ENCODE results near the gene CRKL.
A peak's percentile ranks its signal among the peaks of the same experiment; 100 is the strongest.
"Not testable (repeated sequence)": the region's sequence is repeated elsewhere in the genome, so short reads cannot be mapped to it uniquely, and the experiment has no call there.

Gene CRKL

DNA sequence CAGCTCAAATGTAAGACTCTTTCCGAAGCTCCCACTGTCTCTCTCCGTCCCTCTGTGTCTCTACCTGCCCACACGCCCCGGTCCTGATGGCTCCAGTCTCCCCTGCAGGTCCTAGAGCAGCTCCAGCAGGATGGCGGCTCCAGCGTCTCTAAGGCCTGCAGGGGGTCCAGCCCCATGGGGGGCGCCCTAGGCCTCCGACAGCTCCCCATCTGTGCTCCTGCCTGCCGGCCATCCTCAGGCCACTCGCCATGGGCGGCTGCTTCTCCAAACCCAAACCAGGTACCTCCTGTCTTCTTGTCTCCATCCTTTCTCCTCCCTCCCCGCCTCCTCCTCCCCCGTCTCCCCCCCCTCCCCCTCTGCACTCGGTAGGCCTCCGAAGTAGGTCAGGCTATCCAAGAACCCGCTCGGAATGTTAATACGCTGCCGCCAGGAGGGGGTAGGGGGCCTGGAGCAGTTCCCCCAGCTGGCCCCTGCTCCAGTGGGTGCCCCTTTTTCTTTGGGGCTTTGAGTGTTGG, 50.5 kb downstream of the CRKL start:
- DNase-seq: no peak

DNA sequence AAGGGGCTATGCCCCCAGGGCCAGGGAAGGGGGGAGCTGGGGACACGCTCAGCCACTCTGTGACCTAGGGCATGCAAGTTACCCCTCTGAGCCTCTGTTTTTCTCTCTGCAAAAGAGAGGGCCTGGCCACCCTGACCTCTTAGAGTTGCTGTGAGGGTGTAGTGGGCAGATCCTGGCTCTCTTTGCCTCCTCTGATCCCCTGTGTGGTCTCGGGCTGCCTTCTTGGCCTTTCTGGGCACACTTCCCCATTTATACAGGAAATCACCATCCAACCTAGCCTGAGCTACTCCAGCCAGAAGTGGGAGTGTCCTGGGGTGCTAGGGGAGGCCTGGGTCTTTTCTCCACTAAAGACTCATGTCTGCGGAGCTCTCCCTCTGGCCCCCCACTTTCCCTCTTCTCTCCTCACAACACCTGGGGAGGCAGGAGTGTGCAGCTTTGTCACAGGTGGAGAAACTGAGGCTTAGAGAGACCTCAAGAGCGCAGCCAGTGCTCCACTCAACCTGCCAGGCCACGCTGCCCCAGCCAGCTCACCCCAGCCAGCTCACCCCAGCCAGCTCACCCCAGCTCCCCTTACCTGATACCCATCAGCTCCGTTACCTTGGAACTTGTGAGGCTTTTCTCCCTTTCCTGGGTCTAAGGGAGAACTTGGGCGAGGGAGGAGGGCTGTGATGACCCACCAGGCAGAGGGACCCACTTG, 51.2 kb downstream of the CRKL start:
- DNase-seq: no peak

DNA sequence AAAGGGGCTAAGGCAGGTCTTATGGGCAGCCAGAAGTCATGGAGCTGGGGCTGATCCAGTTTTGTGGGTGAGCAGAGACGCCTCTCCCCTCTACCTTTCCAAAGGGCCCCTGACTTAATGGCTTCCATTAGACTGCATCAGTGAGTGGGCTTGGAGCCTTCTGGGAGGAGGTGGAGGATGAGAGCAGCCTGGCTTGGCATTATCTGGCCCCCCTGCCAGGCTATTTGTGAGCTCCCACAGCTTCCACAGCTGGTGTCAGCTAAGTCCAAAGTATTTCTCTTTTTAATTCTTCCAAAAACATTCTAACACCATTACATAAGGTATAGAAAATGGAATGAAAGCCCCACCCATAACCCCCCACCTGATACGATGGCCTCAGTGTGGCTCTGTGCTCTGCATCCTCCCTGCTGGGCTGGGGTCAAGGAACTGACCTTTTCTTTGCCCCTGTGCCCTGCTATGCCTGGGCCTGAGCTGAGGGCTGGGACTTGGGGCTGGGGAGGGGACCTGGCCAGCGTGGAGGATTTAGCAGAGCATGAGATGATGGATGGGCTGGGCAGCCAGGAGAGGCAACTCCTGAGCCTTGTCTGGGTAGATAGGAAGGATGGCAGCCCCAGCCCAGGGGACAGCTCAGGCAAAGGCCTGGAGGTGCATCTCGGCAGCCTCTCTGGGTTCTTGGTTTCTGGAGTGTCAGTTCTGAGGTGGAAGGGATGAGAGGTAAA, 53.9 kb downstream of the CRKL start:
- DNase-seq: no peak

DNA sequence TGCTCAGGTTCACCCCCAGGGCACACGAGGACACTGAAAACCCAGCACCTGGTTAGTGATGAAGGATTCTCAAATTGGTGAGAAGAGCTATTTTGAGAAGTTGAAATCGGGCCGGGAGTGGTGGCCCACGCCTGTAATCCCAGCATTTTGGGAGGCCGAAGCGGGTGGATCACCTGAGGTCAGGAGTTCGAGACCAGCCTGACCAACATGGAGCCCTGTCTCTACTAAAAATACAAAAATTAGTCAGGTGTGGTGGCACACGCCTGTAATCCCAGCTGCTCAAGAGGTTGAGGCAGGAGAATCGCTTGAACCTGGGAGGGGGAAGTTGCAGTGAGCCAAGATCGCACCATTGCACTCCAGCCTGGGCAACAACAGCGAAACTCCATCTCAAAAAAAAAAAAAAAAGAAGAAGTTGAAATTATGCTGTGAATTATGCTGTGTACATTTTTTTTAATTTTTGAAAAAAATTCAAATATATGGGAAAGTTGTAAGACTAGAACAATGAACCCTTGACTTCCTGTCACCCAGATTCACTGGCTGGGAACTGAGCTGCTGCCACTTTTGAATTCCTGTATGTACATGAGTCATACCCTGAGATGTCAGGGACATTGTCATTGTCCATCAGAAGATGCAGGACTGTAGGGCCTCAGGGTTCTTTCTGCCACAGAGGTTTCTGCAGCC, 54.9 kb downstream of the CRKL start:
- DNase-seq: not testable (repeated sequence)

DNA sequence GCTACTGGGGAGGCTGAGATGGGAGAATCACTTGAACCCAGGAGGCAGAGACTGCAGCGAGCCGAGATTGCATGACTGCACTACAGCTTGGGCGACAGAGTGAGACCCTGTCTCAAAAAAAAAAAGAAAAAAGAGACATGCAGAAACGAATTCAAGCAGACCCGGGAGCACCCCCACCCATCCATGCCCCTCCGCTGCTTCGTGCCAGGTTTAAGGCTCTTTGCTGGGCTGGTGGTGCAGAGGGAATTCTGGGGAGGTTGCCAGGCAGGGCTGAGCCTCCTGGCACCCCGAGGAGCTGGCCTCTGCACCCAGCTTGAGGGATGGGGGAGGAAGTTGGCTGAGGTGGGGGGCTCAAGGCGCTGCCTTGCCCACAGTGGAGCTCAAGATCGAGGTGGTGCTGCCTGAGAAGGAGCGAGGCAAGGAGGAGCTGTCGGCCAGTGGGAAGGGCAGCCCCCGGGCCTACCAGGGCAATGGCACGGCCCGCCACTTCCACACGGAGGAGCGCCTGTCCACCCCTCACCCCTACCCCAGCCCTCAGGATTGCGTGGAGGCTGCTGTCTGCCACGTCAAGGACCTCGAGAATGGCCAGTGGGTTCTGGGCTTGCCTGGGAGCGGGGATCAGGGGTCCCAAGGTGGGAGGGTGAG, 55.8 kb downstream of the CRKL start:
- DNase-seq: no peak

DNA sequence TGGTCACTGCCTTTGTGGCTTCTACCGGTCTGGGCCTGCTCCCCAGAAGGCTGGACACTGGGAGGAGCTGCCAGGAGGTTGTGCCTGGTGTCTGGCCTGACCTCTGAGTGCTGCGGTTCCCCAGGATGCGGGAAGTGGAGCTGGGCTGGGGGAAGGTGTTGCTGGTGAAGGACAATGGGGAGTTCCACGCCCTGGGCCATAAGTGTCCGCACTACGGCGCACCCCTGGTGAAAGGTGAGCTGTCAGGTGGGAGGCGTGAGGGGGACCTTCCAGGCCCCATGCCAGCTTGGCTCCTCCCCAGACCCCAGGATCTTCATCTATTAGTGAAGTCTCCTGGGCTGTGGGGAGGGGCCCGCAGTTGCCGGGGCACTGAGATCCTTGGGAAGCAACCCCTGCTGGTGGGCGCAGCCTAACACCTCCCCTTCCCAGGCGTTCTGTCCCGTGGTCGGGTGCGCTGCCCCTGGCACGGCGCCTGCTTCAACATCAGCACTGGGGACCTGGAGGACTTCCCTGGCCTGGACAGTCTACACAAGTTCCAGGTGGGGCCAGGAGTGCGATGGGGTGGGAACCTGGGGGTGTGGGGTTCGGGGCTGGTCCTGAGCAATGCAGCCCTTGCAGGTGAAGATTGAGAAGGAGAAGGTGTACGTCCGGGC, 56.6 kb downstream of the CRKL start:
- DNase-seq: no peak

DNA sequence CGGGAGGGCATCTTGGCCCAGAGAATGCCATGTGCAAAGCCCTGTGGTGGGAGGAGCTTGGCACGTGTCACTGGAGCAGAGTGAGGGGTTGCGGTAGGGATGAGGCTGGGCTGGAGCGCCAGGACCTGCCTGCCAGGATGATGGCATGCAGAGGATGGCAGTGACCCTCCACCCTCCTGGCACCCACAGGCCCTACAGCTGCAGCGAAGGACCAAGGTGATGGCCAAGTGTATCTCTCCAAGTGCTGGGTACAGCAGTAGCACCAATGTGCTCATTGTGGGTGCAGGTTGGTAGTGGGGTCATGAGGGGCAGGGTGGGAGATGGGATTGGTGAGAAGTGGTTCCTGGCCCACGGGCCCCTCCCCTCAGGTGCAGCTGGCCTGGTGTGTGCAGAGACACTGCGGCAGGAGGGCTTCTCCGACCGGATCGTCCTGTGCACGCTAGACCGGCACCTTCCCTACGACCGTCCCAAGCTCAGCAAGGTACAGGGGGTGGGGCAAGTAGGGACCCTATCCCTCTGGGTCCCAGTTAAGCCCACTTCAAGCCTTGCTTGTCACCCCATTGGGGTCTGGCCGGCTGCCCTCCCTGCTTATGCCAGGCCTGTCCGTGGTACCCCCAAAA, 57.2 kb downstream of the CRKL start:
- no peak for DNase-seq

DNA sequence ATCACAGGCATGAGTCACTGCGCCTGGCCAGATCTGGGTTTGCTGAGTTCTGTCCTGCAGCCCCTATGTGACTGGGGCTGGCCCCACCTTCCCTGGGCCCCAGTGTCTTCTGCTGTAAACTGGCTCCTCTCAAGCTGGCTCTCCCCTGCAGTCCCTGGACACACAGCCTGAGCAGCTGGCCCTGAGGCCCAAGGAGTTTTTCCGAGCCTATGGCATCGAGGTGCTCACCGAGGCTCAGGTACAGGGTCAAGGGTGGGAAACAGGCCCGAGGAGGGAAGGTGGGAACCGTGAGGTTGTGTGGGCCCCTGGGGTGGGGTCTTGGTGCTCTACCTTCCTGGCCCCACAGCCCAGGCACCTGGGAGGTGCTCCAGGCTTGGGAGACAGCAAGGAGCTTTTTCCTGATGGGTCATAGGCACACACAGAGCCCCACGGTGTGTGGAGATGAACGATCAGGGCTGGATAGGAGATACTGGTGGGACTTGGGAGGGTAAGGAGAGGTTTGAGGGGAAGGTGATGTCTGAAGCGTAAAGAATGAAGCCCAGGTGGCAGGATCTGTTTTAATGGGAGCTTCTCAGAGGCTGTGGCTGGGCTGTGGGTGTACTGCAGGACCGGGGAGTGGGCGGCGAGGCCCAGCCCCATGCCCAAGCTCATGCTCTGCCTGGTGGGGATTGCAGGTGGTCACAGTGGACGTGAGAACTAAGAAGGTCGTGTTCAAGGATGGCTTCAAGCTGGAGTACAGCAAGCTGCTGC, 58.5 kb downstream of the CRKL start:
- DNase-seq: no peak

DNA sequence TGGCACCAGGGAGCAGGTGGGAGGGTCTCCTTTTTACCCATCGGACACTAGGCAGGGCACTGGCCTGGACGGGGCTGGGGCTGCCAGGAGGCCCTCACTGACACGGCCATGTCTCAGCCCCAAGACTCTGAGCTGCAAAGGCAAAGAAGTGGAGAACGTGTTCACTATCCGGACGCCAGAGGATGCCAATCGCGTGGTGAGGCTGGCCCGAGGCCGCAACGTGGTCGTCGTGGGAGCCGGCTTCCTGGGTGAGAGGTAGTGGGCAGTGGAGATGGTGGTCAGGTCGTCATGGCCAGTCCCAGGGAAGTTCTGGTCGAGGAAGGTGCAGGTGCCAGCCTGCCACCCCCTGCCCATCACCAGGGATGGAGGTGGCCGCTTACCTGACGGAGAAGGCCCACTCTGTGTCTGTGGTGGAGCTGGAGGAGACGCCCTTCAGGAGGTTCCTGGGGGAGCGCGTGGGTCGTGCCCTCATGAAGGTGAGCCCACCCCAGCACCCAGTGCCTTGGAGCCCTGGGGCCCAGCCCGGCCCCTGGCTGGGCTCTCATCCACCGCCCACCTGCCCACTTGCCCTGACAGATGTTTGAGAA, 59.2 kb downstream of the CRKL start:
- DNase-seq: no peak

DNA sequence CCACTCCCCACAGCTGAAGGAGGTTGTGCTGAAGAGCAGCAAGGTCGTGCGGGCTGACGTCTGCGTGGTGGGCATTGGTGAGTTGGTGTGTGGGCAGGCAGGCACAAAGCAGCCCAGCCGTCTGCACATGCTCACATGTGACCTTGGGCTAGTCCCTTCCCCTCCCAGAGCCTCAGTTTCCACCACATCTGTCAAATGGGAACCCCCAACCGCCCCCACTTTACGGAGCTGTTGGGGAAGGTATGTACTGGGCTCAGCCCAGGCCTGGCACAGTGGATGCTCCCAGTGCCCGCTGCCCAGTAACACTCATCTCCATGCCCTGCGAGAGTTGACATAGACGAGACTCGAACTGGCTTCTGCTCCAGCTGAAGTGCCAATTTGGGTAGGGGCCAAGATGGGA, 59.8 kb downstream of the CRKL start:
- DNase-seq: no peak

DNA sequence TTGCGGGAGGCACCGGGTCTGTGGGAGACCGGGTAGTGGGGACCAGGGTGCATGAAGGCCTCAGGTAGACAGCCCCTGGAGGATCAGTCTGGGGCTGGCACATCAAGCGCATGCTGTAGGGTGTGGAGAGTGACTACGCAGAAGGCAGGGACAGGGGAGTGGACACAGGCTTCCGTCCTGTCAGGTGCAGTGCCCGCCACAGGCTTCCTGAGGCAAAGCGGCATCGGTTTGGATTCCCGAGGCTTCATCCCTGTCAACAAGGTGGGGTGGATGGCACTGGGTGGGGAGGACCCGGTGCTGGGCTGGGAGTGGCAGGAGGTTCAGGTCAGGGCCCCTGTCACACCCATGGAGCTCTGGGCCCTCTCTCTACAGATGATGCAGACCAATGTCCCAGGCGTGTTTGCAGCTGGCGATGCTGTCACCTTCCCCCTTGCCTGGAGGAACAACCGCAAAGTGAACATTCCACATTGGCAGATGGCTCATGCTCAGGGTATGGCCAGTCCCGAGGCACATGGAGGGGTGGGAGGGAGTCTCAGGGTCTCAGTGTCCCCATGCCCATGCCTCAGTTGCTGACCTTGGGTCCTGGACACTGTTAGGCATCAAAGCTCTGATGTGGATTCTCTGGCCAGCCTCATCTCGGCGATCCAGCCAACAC, 60.4 kb downstream of the CRKL start:
- no peak for DNase-seq

DNA sequence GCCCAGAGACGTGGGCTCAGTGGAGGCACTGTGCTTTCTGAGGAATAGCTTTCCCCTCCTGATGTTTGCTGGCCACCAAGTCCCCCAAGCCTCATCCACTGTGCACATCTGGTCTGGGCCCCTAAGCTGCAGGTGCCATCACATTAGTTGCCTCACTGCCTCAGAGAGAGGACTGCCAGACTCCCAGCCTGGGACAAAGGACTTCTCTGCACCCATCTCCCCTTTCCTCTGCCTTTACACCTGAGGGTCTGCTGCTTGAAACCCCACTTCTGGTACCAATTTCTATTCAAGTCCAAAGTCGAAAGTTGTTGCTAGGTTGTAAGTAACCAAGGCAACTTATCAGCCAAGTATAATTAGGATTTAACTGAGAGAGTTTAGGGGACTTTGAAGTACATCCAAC, 61.2 kb downstream of the CRKL start:
- no peak for DNase-seq

DNA sequence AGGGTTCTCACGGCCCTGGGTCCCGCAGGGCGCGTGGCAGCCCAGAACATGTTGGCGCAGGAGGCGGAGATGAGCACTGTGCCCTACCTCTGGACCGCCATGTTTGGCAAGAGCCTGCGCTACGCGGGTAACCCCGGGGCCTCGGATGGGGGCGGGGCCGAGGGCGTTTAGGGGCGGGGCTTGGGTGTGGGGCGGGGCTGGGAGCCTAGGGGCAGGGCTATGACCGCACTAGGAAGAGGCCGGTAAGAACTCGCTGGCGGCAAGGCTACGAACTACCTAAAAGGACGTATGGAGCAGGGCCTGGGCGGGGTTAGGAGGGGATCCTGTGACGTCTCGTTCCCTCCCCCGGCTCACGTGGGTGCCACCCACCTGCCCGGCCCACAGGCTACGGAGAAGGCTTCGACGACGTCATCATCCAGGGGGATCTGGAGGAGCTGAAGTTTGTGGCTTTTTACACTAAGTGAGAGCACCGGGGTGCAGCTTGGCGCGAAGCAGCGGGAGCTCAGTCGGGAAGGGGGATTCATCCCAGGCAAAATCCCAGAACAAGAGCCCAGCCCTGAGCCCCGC, 62.1 kb downstream of the CRKL start:
- no peak for DNase-seq

DNA sequence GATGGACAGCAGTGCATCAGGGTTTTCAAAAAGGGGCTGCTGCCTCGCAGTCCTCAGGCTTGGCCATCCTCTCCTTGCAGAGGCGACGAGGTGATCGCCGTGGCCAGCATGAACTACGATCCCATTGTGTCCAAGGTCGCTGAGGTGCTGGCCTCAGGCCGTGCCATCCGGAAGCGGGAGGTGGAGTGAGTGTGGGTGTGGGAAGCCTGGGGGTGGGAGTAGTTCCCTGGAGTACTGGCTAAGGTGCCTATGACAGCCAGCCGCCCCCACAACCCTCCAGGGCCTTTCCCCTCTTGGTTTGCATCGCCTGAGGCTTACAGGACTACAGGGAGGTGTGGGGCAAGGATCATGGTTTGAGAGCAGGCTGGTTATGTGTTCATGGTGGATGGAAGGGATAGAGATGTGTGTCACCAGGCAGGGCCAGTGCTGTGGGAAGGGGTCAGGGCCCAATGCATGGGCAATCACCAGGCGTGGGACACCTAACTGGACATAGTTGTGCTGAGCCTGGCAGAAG, 62.8 kb downstream of the CRKL start:
- DNase-seq: no peak

DNA sequence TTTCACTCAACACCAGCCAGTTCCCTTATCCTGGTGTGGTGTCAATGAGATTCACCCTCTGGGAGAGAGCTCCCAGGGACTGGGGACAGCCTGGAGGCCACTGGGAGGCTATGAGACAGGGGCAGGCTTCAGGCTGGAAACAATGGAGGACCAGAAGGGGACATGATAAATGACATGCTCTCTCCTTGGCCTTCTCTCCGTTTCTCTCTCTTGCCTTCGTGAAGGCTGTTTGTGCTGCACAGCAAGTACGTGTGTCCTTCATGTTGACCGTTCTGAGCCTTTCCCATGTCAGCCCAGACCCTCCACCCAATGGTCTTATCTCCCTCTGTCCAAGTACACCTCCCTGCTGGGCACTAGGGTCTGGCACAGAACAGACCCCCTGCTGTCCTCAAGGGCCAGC, 63.3 kb downstream of the CRKL start:
- no peak for DNase-seq

DNA sequence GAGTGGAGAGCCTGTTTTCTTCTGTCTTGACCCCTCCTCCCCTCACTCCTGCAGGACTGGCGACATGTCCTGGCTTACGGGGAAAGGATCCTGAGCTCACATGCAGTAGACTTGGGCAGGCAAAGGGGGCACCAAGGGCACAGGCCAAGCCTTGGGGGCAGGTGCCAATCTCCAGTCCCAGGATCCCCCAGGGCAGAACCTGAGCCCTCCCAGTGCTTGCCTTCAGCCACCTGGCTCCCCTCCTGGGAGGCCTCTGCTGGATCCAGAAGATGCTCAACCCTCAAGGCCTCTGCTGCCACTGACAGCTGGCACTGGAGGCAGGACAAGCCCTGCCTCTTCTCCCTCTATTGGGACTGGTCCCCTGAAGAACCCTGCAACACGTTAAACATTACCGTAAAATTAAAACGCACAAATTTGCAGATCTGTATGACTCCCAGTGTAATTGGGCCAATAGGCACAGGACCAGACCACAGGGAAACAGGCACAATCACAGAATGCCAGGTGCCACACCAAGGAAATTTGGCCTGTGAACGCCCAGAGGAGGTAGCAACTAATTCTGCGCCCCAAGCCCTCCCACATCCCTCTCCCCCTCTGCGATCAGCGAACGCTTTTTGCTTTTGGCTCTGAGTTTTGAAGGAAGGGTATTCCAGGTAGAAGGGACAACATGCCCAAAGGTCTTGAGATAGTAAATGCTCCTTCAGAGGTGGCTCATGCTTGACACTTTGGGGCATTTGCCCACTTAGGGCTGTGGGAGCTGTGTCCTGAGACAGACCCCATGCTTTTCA, 63.9 kb downstream of the CRKL start:
- DNase-seq: no peak

DNA sequence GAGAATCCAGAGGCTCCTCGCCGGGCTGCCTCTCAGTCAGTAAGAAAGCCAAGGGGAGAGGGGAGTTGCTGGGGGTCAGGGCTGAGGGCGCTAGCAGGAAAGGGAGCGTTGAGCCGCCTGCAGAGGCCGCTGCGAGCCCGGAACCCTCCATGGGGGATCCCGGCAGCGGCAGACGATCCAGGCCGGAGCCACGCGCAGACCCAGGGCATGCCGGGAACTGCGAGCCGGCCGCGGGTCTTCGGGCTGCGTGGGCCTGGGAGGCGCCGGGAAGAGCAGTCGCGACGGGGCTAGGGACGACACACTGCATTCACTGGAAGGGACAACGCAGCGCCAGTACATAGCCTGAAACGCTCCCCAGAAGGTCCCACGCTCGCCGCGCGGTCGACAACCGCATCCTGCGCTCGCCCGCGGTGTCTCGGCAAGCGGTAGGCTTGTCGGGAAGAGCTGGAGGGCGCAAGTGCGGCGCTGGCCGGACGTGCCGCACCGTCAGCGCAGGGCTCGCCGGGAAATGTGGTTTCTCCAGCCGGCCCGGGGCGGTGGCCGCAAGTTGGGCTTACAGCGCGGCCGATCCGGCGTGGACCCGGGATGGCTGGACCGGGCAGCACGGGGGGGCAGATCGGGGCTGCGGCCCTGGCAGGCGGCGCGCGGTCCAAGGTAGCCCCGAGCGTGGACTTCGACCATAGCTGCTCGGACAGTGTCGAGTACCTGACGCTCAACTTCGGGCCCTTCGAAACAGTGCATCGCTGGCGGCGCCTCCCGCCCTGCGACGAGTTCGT, 64.8 kb downstream of the CRKL start, which contains the start of gene LZTR1:
LZTR1 (plus strand) TSS at position 511 of the 776 bp plus-strand sequence; CDS start at position 586, 75 bp downstream.
- peak; percentile 35 for DNase-seq

DNA sequence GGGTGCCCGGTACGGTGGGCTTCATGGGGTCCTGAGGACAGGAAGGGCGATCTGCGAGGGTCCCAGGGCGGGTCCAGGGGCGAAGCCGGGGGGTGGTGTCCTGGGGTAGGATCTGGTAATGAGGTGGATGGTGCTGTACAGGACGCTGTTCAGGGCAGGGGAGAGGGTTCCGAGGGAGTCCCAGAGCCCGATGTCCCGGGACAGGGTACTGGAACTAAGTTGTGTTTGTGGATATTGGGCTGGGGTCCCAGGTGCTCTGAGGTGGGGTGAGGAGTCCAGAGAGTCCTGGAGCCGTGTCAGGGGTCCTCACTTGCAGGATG, 65.3 kb downstream of the CRKL start:
- no peak for DNase-seq
